ENCODE data around the gene RPS19BP1.

RPS19BP1 gene

GRCh38 chr22:39576027-39576426, 43.5 kb upstream of the RPS19BP1 start:
- in situ Hi-C loops (cut with HindIII; ENCODE audit: low sequenced_read_pairs) = no loop called here
- no peak for TF ChIP-seq CTCF (IDR thresholded peaks at IDR 0.05; ENCODE audit: low read depth, low read length, missing control alignments)
- DNase-seq (ENCODE audit: low read depth) = no peak
- H3K4me3 ChIP-seq (ENCODE audit: low read depth, low read length) = no peak overlapping the region

- H3K4me3 ChIP-seq (ENCODE audit: low read depth, low read length) = no peak overlapping the region
- in situ Hi-C loops (cut with HindIII; ENCODE audit: low sequenced_read_pairs) = no loop called here
- no peak for TF ChIP-seq CTCF (IDR thresholded peaks at IDR 0.05; ENCODE audit: low read depth, low read length, missing control alignments)
- no peak for DNase-seq (ENCODE audit: low read depth)
Observed at GRCh38 chr22:39575552-39575825, 42.9 kb upstream of the RPS19BP1 start.

DNA sequence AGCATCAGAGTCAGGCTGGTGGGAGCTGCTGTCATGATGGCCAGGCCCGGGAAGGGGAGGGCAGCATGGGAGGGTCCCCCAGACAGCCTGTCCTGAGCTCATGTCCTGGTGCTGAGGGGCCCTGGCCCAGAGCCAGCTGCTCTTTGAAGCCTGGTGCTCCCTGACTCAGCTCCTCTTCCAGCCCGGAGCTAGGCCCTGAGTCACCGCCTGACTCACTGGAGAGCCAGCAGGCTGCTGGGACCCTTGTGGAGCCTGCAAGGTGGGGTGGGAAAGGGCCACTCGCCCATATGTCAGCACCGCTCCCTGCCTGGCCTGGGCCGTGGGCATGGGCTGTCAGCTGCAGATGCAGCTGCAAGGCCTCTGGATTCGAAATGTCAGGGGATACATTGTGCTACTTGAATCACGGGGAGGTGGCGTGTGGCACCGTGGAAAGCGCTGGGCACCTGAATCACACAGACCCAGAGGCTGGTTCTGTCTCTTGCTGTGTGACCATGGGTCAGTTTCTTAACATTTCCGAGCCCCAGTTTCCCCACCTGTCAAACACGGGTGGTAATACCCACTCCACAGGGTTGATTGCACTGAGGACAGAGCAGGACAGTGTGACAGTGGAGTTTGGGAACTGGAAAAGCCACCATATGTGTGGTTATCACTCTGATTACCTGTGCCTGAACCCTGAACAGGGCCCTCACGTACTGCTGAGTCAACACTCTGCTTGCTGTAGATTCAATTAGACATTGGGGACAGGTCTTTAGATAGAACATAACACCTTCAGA, 42.4 kb upstream of the RPS19BP1 start:
- in situ Hi-C loops (cut with HindIII; ENCODE audit: low sequenced_read_pairs) = loop anchor here (25.0 kb wide), 1 partner anchor 437 kb away; no protein-coding TSS in a partner anchor
- H3K4me3 ChIP-seq (ENCODE audit: low read depth, low read length) = no peak overlapping the region
- no peak for TF ChIP-seq CTCF (IDR thresholded peaks at IDR 0.05; ENCODE audit: low read depth, low read length, missing control alignments)
- DNase-seq (ENCODE audit: low read depth) = peak; percentile 47

GRCh38 chr22:39571538-39571937, 39.0 kb upstream of the RPS19BP1 start:
- in situ Hi-C loops (cut with HindIII; ENCODE audit: low sequenced_read_pairs) = loop anchor here (25.0 kb wide), 1 partner anchor 441 kb away; no protein-coding TSS in a partner anchor
- TF ChIP-seq CTCF (IDR thresholded peaks at IDR 0.05; ENCODE audit: low read depth, low read length, missing control alignments) = no peak
- DNase-seq (ENCODE audit: low read depth) = no peak
- no peak overlapping the region for H3K4me3 ChIP-seq (ENCODE audit: low read depth, low read length)

DNA sequence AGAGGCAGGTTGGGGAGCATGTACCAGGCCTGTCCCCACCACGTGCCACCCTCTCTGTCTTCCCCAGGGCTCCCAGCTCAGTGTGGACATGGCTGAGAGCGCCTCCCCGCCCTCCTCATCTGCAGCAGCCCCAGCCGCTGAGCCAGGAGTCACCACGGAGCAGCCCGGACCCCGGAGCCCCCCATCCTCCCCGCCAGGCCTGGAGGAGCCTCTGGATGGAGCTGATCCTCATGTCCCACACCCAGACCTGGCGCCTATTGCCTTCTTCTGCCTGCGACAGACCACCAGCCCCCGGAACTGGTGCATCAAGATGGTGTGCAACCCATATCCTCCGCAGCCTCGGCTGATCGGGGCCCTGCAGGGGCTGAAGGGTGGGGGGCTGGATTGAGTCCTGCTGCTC, 38.1 kb upstream of the RPS19BP1 start, which contains the start of gene CACNA1I:
CACNA1I (plus strand) TSS at position 89 of the 400 bp plus-strand sequence; CDS start at position 89, 0 bp downstream.
- H3K4me3 ChIP-seq (ENCODE audit: low read depth, low read length) = no peak within 1 kb of the TSS
- DNase-seq (ENCODE audit: low read depth) = no peak
- in situ Hi-C loops (cut with HindIII; ENCODE audit: low sequenced_read_pairs) = loop anchor here (25.0 kb wide), 1 partner anchor 442 kb away; no protein-coding TSS in a partner anchor
- no peak for TF ChIP-seq CTCF (IDR thresholded peaks at IDR 0.05; ENCODE audit: low read depth, low read length, missing control alignments)

GRCh38 chr22:39570226-39570625, 37.7 kb upstream of the RPS19BP1 start:
- no peak for DNase-seq (ENCODE audit: low read depth)
- in situ Hi-C loops (cut with HindIII; ENCODE audit: low sequenced_read_pairs) = loop anchor here (25.0 kb wide), 1 partner anchor 442 kb away; no protein-coding TSS in a partner anchor
- TF ChIP-seq CTCF (IDR thresholded peaks at IDR 0.05; ENCODE audit: low read depth, low read length, missing control alignments) = no peak
- H3K4me3 ChIP-seq (ENCODE audit: low read depth, low read length) = no peak overlapping the region
